Stimulated activated CD4-positive, alpha-beta T cell treated with anti-CD3 and anti-CD28 coated beads, Interleukin-12 subunit alpha, Interleukin-12 subunit beta, amount 100 ng/mL, for 48 hours (primary cell): ENCODE data around the gene TSSK6.
A peak's percentile ranks its signal among the peaks of the same experiment; 100 is the strongest.

Source experiments
- DNase-seq, 3 donors: peaks; one replicate each; pipeline ENCODE4 v3.0.0-alpha.2; 2020; ENCODE audit warnings: low read depth in 2 of 3, low spot score in 1 of 3

Gene TSSK6

DNA sequence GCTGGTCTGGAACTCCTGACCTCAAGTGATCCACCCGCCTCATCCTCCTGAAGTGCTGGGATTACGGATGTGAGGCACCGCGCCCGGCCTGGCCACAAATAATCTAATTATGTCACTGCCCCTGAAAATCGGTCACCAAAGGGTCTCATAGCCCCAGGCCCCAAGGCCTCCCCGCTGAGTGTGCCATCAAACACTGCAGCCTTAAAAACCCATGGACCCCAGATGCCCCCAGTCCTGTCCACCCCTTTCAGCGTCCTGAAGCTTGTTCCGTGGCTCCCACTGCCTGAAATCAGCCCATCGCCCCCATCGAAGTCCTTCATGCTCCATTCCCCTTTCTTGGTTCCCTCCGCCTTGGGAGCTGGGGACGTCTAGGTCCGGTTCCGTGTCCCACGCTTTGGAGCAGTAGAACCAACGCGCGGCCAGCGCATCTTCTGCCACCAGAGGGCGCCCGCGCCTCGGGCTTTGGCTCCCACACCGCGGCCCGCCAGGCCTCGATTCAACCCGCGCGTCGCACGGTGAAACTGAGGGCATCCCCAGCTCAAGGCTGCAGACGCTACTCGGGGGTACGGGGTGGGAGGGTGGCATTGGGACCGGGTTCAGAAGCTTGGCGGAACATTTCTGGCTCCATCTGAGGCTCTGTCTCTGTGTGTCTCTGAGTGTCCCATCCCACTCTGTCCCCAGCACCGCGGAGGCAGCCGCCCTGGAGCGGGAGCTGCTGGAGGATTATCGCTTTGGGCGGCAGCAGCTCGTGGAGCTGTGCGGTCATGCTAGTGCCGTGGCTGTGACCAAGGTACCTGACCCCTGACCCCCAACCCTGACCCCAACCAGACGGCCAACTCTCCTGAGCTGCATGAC is 16.8 kb upstream of the TSSK6 start:
- DNase-seq: peak; percentile 72 to 85 (median 78)

DNA sequence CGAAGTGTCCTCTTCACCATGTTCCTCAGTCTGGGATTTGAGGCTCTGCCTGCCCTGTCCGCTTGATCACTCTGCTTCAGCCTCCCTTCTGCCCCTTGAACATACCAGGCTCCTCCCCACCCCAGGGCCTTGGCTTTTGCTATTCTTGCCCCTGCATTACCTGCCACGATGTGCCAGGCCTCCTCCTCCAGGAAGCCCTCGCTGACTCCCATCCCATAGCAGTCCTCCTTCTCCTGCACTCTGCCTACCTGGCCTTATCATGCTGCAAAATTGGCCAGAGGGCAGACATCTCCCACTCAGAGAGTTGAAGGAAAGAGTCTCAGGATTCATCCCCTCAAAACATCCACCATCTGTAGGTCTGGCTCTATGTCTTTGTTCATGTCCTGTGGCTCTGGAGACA is 15.5 kb upstream of the TSSK6 start:
- no peak for DNase-seq

DNA sequence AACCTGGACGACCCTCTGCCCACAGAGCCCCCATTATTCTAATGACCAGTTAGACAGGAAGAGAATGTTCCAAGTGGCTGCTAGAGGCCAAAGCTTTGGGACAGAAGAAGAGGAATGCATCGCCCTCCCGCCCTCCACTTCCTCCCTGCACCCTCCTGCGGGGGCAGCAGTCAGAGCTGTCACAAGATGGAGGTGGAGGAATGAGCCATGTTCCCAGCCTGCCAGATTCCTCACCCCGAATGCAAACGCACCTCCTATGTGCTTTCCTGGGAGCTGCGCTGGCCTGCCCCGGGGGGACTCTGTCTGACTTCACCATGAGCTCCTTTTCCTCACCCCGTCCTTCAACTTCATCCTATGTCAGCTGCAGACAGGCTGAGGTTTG is 15.1 kb upstream of the TSSK6 start:
- DNase-seq: no peak

DNA sequence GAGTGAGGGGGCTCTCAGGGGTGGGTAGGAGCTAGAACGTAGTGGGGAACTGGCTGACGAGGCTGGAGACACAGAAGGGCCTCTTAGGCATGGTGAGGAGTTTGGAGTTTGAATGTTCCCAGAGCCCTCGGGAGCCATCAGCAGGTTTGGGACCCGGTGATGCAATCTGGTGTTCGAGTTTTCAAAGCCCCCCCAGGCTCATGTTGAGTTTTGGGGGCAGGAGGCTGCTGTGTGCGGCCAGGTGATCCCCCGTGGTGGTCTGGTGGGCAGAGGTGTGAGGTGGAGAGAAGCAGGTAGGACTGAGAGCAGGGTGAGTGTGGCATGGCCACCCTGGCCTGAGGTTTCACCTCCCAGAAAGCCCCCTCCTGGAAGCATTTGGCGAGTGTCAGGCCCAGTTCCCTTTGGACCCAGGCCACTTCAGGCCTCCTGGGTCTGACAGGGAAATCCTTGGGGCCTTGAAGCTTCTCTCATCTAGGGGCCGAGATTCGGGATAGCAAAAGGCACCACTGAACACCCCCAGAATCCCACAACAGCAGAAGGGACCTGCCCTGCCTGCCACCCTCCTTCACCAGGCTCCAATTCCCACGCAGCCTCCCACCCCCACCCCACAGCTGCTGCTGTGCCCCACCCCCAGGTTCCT is 14.6 kb upstream of the TSSK6 start:
- DNase-seq: no peak

DNA sequence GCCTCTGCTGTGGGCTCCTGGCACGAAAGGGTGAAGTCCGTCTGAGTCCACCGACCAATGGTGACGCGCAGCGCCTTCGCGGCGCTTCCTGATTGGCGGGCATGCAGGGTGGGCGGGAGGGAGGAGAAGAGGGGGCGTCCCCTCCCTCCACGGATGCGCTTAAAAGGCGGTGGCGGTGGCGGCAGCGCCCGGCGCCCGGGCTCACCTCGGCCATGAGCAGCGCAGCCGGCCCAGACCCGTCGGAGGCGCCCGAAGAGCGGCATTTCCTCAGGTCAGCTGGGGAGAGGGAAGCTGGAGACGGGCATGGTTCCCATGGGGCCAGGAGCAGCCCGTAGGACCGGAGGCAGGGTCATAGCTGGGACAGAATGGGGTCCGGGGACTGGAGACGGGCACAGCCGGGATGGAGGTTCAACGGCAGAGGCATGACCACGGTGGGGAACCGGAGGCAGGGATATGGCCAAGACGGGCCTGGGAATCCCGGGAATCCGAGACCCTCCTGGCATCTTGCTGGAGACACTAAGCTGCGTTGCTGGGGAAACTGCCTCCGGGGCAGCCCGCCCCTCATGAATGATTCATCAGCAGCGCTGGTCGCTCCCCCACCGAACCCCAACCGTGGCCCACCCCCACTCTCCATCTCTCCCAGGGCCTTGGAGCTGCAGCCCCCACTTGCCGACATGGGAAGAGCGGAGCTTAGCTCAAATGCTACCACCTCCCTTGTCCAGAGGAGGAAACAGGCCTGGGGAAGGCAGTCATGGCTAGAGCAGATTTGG is 13.6 kb upstream of the TSSK6 start, which contains the start of gene YJEFN3:
TSS of gene YJEFN3 (plus strand) at position 191 of the 770 bp plus-strand sequence. CDS start at position 213, 22 bp downstream.
- DNase-seq: no peak

DNA sequence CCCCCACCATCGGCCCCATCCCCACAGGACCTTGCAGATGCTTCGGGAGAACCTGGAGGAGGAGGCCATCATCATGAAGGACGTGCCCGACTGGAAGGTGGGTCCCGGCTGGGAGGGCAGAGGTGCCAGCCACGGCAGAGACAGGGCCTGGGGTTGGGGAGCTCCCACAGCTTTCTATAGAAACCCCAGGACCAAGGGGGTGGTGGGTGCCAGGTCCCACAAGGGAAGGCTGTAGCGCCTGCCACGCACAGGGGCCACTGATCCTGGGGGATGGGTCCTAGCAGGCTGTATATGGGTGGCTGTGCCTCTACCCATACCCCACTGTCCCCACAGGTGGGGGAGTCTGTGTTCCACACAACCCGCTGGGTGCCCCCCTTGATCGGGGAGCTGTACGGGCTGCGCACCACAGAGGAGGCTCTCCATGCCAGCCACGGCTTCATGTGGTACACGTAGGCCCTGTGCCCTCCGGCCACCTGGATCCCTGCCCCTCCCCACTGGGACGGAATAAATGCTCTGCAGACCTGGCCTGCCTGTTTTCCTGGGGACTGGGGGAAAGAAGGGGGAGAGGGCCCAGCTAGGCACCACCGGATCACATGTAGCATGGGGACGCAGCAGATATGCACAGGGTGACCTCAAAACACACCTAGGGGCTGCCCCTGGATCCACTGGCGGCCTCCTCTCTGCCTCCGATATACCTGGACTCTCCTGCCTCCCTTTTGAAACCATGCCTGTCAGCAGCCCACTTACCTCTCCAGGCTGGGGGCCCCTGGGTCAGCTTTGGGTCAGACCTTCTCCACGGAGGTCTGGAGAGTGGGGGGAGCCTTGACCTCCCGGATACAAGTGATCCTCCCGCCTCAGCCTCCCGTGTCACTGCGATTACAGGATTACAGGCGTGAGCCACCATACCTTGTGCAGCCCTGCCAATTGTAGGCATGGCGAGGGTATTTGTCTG is 12.6 kb upstream of the TSSK6 start:
- DNase-seq: no peak

DNA sequence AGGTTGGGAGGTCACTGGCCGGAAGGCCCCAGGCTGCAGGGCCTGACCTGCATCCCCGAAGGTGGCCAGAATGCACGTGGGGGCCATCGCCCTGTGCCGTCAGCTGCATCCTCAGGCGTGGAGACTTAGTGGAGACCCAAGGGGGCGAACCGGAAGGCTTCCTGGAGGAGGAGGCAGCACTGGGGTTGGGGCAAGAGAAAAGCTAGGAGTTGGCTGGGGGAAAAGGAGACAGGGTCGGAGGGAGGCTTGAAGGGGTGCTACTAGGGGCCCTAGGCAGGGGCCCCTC is 12.0 kb upstream of the TSSK6 start:
- DNase-seq: no peak

DNA sequence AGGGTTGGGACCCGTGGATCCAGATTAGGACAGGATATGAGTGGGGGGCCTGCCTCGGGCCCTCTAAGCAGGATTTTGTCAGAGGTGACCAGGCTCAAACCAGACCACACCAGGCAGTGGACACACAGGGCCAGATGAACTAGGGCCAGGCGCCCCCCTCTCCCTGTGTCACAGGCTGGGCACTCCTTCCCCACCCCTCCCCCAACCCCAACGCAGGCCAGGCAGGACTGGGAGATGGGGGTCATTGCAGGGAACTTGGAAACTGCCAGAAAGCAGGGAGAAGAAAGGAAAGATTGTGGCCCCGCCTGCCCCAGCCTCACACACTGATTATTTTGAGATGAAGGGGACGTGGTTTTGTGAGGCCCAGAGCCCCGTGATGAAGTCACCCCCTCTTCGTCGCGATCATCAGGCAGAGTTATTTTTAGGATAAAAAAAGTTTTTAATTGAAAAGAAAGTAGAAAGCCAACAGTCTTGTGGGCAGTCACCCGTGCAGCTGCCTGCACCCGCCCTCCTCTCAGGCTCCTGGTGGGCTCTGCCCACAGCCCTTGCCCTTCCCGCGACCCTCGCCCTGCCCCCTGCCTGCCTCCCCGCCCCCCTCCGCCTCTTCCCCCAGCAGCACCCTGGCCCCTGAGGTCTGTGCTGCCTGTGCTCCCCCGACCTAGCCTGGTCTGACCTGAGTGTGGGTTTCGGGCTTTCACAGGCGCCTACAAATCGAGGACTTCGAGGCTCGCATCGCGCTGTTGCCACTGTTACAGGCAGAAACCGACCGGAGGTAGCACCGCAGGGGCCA is 11.4 kb upstream of the TSSK6 start:
- no peak for DNase-seq

DNA sequence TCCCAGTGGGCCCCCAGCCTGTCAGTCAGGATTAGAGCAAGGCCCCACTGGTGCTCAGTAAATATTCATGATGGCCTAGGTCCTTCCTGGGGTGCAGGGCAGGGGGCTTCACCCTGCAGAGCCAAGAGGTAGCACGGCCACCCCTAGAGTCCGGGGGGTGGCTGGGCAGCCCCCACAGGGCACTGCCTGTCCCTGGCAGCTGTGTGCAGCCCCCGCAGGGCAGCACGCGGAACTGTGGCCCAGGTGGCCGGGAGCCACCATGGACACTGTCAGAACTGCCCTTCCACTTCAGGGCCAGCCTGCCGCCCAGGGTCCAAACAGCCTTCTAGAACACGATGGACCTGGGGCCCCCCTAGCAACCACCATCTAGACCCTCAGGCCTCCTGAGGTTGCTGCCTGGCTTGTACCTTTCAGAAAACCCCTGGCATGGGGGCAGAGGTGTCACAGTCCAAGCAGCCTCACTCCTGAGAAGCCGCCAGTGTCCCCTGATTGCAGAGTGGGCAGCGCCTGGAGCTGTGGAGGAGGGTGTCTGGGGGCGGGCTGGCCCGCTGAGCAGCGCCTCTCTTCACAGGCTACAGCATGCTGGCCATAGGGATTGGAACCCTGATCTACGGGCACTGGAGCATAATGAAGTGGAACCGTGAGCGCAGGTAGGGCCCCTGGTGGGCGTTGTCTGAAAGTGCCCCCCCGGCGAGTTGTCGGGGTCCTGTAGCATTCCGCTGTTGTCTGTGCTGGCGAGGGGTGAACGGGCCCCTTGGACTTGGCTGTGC is 10.4 kb upstream of the TSSK6 start:
- DNase-seq: no peak

DNA sequence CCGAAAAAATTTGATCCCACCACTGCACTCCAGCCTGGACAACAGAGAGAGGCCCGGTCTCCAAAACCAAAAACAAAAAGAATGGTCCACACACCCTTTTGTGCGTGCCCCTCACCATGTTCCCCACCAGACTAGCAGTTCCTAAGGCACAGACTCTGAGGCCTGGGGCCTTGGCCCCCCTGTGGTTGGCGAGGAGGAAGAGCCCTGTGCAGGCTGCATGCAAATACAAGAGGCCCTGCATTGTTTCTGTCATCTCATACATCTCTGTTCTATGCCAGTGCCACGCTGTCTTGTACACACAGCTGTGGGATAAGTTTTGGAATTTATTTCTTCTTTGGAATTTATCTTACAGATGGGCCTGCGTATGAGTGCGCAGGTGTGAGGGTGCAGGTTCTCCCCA is 8.7 kb upstream of the TSSK6 start:
- no peak for DNase-seq

DNA sequence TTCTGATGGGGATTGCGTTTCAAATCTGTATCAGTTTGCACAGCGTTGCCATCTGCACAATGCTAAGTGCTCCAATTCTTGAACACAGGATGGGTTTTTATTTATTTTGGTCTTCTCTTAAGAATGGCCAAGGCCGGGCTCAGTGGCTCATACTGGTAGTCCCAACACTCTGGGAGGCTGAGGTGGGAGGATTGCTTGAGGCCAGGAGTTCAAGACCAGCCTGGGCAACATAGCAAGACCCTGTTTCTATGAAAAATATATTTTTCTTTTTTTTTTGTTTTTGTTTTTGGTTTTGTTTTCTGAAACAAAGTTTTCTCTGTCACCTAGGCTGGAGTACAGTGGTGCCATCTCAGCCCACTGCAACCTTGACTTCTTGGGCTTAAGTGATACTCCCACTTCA is 7.8 kb upstream of the TSSK6 start:
- DNase-seq: no peak

DNA sequence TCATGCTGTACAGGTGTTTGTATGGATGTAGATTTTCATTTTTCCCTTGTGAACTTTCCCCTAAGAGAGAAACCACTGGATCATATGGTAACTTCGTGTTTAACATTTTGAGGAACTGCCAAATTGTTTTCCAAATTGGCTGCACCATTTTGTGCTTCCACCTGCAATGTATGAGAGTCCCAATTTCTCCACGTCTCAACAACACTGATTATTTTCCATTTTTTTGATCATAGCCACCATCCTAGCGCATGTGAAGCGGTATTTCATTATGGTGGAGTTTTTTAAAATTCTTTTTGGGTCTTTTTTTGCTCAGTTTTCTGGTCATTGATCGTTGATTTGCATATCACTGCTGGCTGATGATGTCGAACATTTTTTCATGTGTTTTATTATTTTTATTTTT is 5.6 kb upstream of the TSSK6 start:
- no peak for DNase-seq

DNA sequence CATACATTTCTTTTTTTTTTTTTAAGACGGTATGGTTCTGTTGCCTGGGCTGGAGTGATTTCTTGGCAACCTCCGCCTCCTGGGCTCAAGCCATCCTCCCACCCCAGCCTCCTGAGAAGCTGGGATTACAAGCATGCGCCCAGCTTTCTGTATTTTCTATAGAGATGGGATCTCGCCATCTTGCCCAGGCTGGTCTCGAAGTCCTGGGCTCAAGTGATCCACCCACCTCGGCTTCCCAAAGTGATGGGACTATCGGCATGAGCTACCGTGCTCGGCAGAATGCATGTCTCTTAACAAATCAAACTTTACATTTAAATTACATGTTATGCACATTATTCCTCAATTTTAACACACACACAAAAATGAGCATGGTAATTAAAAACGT is 1.9 kb upstream of the TSSK6 start:
- DNase-seq: no peak

DNA sequence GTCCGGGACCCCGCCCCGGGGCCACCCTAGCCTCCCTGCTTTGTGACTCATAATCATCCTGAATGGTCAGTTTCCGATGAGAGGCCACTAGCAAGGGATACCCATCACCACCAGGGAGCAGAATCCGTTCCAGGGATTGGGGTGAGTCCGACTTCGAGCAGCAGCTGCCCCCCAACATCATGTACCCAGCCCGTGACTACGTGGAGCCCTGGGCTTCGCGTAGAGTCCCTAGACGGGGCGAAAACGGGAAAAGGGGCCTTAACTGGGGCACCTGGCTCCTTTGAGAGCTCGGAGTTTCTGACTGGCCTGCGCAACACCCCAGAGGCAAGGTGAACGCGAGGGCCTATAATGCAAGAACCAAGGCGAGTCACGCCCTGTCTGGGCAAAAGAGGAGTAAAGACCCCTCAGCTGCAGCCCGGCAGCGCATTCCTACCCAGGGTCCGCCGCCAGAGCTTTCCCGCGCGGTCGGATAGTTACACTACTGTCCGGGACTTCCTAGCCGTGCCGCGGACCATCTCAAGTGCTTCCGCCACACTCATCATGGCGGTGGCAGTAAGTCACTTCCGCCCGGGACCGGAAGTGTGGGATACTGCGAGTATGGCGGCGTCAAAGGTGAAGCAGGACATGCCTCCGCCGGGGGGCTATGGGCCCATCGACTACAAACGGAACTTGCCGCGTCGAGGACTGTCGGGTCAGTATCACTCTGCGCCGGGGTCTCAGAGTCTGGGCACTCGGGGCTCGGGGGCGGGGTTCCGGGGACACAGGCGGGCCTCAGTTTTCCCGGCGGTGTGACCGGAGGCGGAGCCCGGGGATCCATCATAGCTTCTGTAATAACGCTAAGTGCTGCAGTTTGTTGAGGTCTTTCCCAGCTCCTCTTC is 533 bp upstream of the TSSK6 start, which contains the start of gene NDUFA13:
TSS of gene NDUFA13 (plus strand) at position 584 of the 878 bp plus-strand sequence. CDS start at position 598, 14 bp downstream.
- DNase-seq: peak; percentile 86 to 97 (median 89)

DNA sequence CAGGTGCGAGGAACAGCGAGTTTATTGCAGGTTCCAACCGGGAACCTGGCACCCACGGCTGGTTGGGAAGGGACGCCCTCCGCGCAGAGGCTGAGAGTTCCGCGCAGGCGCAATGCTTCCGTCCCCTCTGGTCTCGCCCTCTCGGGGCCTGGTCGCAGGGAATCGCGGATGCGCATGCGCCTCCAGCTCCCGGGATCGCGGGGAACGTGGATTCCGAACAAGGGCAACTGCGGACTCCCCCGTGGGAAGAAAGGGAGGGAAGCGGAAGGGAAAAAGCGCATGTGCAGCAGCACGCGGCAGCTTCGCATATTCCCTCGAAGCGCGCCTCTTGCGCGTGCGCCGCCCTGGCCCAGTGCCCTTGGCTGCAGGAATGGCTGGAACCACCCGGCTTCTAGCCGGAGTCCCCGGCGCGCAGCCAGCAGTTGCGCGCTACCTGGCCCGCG is 1.1 kb downstream of the TSSK6 start:
- no peak for DNase-seq

DNA sequence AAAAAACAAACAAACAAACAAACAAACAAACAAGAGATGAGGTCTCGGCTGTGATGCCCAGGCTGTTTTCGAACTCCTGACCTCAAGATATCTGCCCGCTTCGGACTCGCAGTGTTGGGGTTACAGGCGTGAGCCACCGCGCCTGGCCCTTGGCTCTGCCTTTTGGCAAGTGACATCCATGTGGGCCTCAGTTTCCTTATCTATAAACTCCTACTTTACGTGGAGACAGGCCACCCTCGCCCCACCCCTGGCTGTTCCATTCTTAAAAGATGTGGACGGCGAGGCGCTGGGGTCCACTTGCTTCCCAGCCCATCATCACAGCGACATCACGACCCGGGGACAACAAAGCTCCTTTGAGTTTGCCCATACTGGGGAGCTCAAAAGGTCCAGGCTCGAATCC is 1.7 kb downstream of the TSSK6 start:
- DNase-seq: no peak

DNA sequence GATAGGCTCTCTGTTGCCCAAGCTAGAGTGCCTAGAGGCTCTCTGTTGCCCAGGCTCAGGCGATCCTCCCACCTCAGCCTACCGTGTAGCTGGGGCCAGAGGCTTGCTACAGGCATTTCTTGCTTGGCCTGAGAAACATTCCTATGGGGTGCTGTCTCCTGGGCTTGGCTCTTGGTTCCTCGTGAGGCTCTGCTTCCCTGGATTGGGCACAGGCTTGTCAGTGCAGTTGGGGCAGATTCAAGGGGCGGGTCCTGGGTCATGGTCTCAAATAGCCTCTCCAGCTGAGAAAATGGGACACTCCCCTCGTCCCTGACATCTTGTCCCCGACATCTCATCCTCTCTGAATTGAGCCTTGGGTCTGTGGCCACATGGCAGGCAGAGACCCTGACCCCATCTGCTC is 4.9 kb downstream of the TSSK6 start:
- no peak for DNase-seq

DNA sequence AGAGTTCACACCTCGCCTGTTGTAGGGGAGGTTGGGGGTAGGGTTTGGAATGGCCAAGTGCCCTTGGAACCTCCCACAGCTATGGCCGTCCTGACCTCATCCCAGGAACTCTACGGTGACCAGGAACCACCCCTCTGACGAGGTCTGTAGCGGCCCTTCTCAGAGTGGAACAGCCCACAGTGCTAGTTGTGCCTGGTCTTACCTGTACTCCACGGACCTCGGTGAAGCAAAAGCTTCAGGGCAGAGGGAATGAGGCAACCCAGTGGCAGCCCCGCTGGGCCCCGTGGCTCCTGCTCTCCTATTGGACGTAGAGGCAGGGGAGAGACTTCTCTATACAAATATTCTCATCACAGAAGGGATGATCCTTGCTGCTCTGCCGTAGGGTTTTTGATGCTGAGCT is 7.1 kb downstream of the TSSK6 start:
- no peak for DNase-seq
